Measurements from ENCODE around the gene TATDN2.

GRCh38 chr3:10312861-10313260 is 64.6 kb downstream of the TATDN2 start:
- TF ChIP-seq CTCF (IDR thresholded peaks at IDR 0.05) (no peak), SIN3A (IDR thresholded peaks at IDR 0.05; ENCODE audit: borderline replicate concordance, insufficient read depth, low read depth, low read length) (no peak), TCF7L2 (IDR thresholded peaks at IDR 0.05; ENCODE audit: low read depth, low read length) (no peak), REST (IDR thresholded peaks at IDR 0.05; ENCODE audit: insufficient read depth in 1 of 2, low read depth in 2 of 2, low read length in 1 of 2) (no peak), POLR2AphosphoS5 (IDR thresholded peaks at IDR 0.05; ENCODE audit: low read depth, low read length) (no peak)
